Neural crest cell (in vitro differentiated cells): ENCODE results near the gene TCAF1. TPM values are rescaled to one million over a fixed set of nuclear protein-coding genes. Genes with fewer than 3 reads are reported as not detected.

Experiments used
- DNase-seq: peaks from one replicate; pipeline ENCODE4 v3.0.0; 2021; ENCODE audit warnings: low read depth, mixed read lengths, low spot score
- H3K27ac Mint-ChIP-seq: one replicate; pipeline ENCODE4 v1.8.0; 2021; ENCODE audit warnings: mild to moderate bottlenecking, mixed read lengths; ENCODE audit not compliant: unreplicated experiment
- H3K27me3 Mint-ChIP-seq: 2 replicates; pipeline ENCODE4 v1.8.0; 2021; ENCODE audit warnings: low read depth, mild to moderate bottlenecking, mixed read lengths
- H3K36me3 Mint-ChIP-seq: 2 replicates; pipeline ENCODE4 v1.8.0; 2021; ENCODE audit warnings: low read depth, mild to moderate bottlenecking, mixed read lengths
- H3K4me1 Mint-ChIP-seq: 2 replicates; pipeline ENCODE4 v1.8.0; 2021; ENCODE audit warnings: mixed read lengths
- H3K4me3 Mint-ChIP-seq: one replicate; pipeline ENCODE4 v1.8.0; 2021; ENCODE audit warnings: mild to moderate bottlenecking, mixed read lengths
- H3K9me3 Mint-ChIP-seq: 2 replicates; pipeline ENCODE4 v1.8.0; 2021; ENCODE audit warnings: mixed read lengths
- CTCF ChIP-seq: fragments of 200-600 bp; sonication (generic); conservative IDR thresholded peaks from 2 replicates; pipeline ENCODE4 v1.5.0; 2021; ENCODE audit warnings: antibody characterized with exemption, mild to moderate bottlenecking
- total RNA-seq: library from RNA; stranded (reverse); gene quantifications from 2 replicates; pipeline ENCODE4 v1.2.1, GENCODE V29; 2021

TCAF1 gene
- total RNA-seq, 1 donor from 2014 or later = 107 TPM

GRCh38 chr7:143906895-143907294 is 4.9 kb upstream of the TCAF1 start:
- H3K9me3 Mint-ChIP-seq = no peaks in the 10 kb centered on the region
- H3K36me3 Mint-ChIP-seq = no peaks in the 10 kb centered on the region
- H3K4me1 Mint-ChIP-seq = peaks cover 9% of the 10 kb centered on the region
- no peak for TF ChIP-seq CTCF
- no peak for DNase-seq
- no peak overlapping the region for H3K27ac Mint-ChIP-seq
- no peak overlapping the region for H3K4me3 Mint-ChIP-seq
- H3K27me3 Mint-ChIP-seq = no peaks in the 10 kb centered on the region

- DNase-seq = no peak
- H3K27ac Mint-ChIP-seq = no peak overlapping the region
- H3K4me1 Mint-ChIP-seq = peaks cover 13% of the 10 kb centered on the region
- no peaks in the 10 kb centered on the region for H3K27me3 Mint-ChIP-seq
- H3K4me3 Mint-ChIP-seq = no peak overlapping the region
- H3K9me3 Mint-ChIP-seq = no peaks in the 10 kb centered on the region
- no peaks in the 10 kb centered on the region for H3K36me3 Mint-ChIP-seq
- TF ChIP-seq CTCF = no peak
These were observed 4.2 kb upstream of the TCAF1 start for GRCh38 chr7:143906151-143906550.

- peaks cover 19% of the 10 kb centered on the region for H3K4me1 Mint-ChIP-seq
- TF ChIP-seq CTCF = no peak
These were observed 3.5 kb upstream of the TCAF1 start for GRCh38 chr7:143905509-143905908.

DNA sequence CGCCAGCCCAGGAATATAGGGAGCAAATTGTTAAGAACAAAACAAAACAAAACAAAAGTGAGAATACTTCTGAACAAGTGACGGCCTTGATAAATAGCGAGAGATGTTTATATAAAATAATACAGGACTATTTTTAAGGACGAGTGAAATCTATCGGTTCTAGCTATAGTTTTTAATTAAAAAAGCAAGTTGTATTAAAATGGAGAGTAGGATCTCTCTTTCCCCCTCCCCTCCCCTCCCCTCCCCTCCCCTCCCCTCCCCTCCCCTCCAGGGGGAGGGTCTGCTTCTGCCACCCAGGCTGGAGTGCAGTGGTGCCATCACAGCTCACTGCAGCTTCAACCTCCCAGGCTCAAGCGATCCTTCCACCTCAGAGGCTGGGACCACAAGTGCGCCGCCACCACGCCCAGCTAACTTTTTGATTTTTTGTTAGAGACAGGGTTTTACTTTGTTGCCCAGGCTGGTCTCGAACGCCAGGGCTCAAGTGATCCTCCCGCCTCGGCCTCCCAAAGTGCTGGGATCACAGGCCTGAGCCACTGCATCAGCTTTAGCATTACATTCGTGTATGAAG is 440 bp upstream of the TCAF1 start:
- peaks cover 40% of the 10 kb centered on the region for H3K4me1 Mint-ChIP-seq
- H3K9me3 Mint-ChIP-seq = no peaks in the 10 kb centered on the region
- H3K27me3 Mint-ChIP-seq = no peaks in the 10 kb centered on the region
- TF ChIP-seq CTCF = no peak
- no peaks in the 10 kb centered on the region for H3K36me3 Mint-ChIP-seq
- no peak for DNase-seq
- H3K4me3 Mint-ChIP-seq = peak overlapping the region; percentile 97
- H3K27ac Mint-ChIP-seq = peak overlapping the region; percentile 97

More at GRCh38 chr7:143905509-143905908, 3.5 kb upstream of the TCAF1 start:
- Mint-ChIP-seq H3K27ac (no peak overlapping the region), H3K4me3 (no peak overlapping the region), H3K9me3 (no peaks in the 10 kb centered on the region), H3K27me3 (no peaks in the 10 kb centered on the region), H3K36me3 (no peaks in the 10 kb centered on the region)
- no peak for DNase-seq

- no peaks in the 10 kb centered on the region for H3K27me3 Mint-ChIP-seq
- no peak for TF ChIP-seq CTCF
- peaks cover 40% of the 10 kb centered on the region for H3K4me1 Mint-ChIP-seq
- no peaks in the 10 kb centered on the region for H3K36me3 Mint-ChIP-seq
- peak; percentile 41 for DNase-seq
- H3K27ac Mint-ChIP-seq = peak overlapping the region; percentile 96
- H3K4me3 Mint-ChIP-seq = peak overlapping the region; percentile 97
- H3K9me3 Mint-ChIP-seq = no peaks in the 10 kb centered on the region
These were observed 676 bp downstream of the TCAF1 start for GRCh38 chr7:143901332-143901667.
